ENCODE results near the gene PDLIM5. TPM values are rescaled to one million over a fixed set of nuclear protein-coding genes. Genes with fewer than 3 reads are reported as not detected.

Gene PDLIM5
- total RNA-seq, 4 donors from 2014 or later, result 62.9 to 133 (median 110) TPM

GRCh38 chr4:94416981-94417380, 34.8 kb upstream of the PDLIM5 start:
- H3K4me3 ChIP-seq, result no peak overlapping the region
- no peak for TF ChIP-seq POLR2A (IDR thresholded peaks at IDR 0.05)
- TF ChIP-seq, protein P1, sequence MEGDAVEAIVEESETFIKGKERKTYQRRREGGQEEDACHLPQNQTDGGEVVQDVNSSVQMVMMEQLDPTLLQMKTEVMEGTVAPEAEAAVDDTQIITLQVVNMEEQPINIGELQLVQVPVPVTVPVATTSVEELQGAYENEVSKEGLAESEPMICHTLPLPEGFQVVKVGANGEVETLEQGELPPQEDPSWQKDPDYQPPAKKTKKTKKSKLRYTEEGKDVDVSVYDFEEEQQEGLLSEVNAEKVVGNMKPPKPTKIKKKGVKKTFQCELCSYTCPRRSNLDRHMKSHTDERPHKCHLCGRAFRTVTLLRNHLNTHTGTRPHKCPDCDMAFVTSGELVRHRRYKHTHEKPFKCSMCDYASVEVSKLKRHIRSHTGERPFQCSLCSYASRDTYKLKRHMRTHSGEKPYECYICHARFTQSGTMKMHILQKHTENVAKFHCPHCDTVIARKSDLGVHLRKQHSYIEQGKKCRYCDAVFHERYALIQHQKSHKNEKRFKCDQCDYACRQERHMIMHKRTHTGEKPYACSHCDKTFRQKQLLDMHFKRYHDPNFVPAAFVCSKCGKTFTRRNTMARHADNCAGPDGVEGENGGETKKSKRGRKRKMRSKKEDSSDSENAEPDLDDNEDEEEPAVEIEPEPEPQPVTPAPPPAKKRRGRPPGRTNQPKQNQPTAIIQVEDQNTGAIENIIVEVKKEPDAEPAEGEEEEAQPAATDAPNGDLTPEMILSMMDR (IDR thresholded peaks at IDR 0.05), result no peak
- TF ChIP-seq EP300 (IDR thresholded peaks at IDR 0.05; ENCODE audit: low read depth), result no peak
- no peak for TF ChIP-seq POLR2AphosphoS5 (IDR thresholded peaks at IDR 0.05)
- no peak for DNase-seq
- no peak overlapping the region for H3K27ac ChIP-seq
- no peaks in the 10 kb centered on the region for H3K9me3 ChIP-seq
- in situ Hi-C loops (cut with MboI; ENCODE audit: low pct_ligation_motif_present in 1 of 4, low pct_unique_long_range_greater_than_20kb in 1 of 4, low sequenced_read_pairs in 3 of 4), result loop anchor here in 1 of 4 donors (10.0 kb wide), 1 partner anchor 188 kb away; no protein-coding TSS in a partner anchor
- intact Hi-C loops (cut with DNase I; ENCODE audit: low total_unique reads), result no loop called here
- H3K4me1 ChIP-seq, result peaks cover 0 to 13% (median 3%) of the 10 kb centered on the region in 4 donors
- 100% methylated on average over 1 of the region's 1 CpG; no CpG with 5 or more reads in 1 of the 2 donors for whole genome bisulfite sequencing, 2 donors (ENCODE audit: low coverage in 1 of 2)
- H3K27me3 ChIP-seq, result no peaks in the 10 kb centered on the region
- H3K36me3 ChIP-seq, result no peaks in the 10 kb centered on the region

GRCh38 chr4:94419549-94419948, 32.2 kb upstream of the PDLIM5 start:
- intact Hi-C loops (cut with DNase I; ENCODE audit: low total_unique reads) (no loop called here), in situ Hi-C loops (cut with MboI; ENCODE audit: low pct_ligation_motif_present in 1 of 4, low pct_unique_long_range_greater_than_20kb in 1 of 4, low sequenced_read_pairs in 3 of 4) (loop anchor here in 1 of 4 donors (10.0 kb wide), 1 partner anchor 185 kb away; no protein-coding TSS in a partner anchor)
- Histone ChIP-seq H3K9me3 (no peaks in the 10 kb centered on the region), H3K4me1 (no peaks in the 10 kb centered on the region), H3K36me3 (no peaks in the 10 kb centered on the region), H3K27me3 (no peaks in the 10 kb centered on the region), H3K4me3 (no peak overlapping the region), H3K27ac (no peak overlapping the region)
- TF ChIP-seq, protein P1 (IDR thresholded peaks at IDR 0.05), result no peak
- TF ChIP-seq POLR2A (IDR thresholded peaks at IDR 0.05) (no peak), POLR2AphosphoS5 (IDR thresholded peaks at IDR 0.05) (no peak), EP300 (IDR thresholded peaks at IDR 0.05; ENCODE audit: low read depth) (no peak)
- no peak for DNase-seq

- no peak overlapping the region for H3K27ac ChIP-seq
- in situ Hi-C loops (cut with MboI; ENCODE audit: low pct_ligation_motif_present in 1 of 4, low pct_unique_long_range_greater_than_20kb in 1 of 4, low sequenced_read_pairs in 3 of 4), result loop anchor here in 1 of 4 donors (10.0 kb wide), 1 partner anchor 185 kb away; no protein-coding TSS in a partner anchor
- intact Hi-C loops (cut with DNase I; ENCODE audit: low total_unique reads), result no loop called here
These were observed 31.8 kb upstream of the PDLIM5 start for GRCh38 chr4:94419956-94420355.

GRCh38 chr4:94420356-94420755, 31.4 kb upstream of the PDLIM5 start:
- intact Hi-C loops (cut with DNase I; ENCODE audit: low total_unique reads) (no loop called here), in situ Hi-C loops (cut with MboI; ENCODE audit: low pct_ligation_motif_present in 1 of 4, low pct_unique_long_range_greater_than_20kb in 1 of 4, low sequenced_read_pairs in 3 of 4) (no loop called here)
- H3K9me3 ChIP-seq, result peaks cover 0 to under 1% of the 10 kb centered on the region in 2 donors
- H3K4me3 ChIP-seq, result no peak overlapping the region
- H3K4me1 ChIP-seq, result no peaks in the 10 kb centered on the region
- H3K27ac ChIP-seq, result no peak overlapping the region
- TF ChIP-seq POLR2AphosphoS5 (IDR thresholded peaks at IDR 0.05) (no peak), POLR2A (IDR thresholded peaks at IDR 0.05) (no peak), EP300 (IDR thresholded peaks at IDR 0.05; ENCODE audit: low read depth) (no peak)
- TF ChIP-seq, protein P1 (IDR thresholded peaks at IDR 0.05), result no peak
- DNase-seq, result no peak
- WGBS, 2 donors (ENCODE audit: low coverage in 1 of 2), result 79 to 80% methylated on average over 2 of the region's 2 CpGs
- H3K27me3 ChIP-seq, result no peaks in the 10 kb centered on the region
- no peaks in the 10 kb centered on the region for H3K36me3 ChIP-seq

More at GRCh38 chr4:94419956-94420355, 31.8 kb upstream of the PDLIM5 start:
- 83 to 85% methylated on average over 3 of the region's 3 CpGs for WGBS, 2 donors (ENCODE audit: low coverage in 1 of 2)
- H3K27me3 ChIP-seq, result no peaks in the 10 kb centered on the region
- H3K4me1 ChIP-seq, result no peaks in the 10 kb centered on the region
- H3K4me3 ChIP-seq, result no peak overlapping the region
- TF ChIP-seq POLR2AphosphoS5 (IDR thresholded peaks at IDR 0.05) (no peak), EP300 (IDR thresholded peaks at IDR 0.05; ENCODE audit: low read depth) (no peak), POLR2A (IDR thresholded peaks at IDR 0.05) (no peak)
- TF ChIP-seq, protein P1 (IDR thresholded peaks at IDR 0.05), result no peak
- H3K9me3 ChIP-seq, result no peaks in the 10 kb centered on the region
- DNase-seq, result no peak
- no peaks in the 10 kb centered on the region for H3K36me3 ChIP-seq

Measured in transverse colon (tissue), 4 donors.